ENCODE measurements around the gene ST6GALNAC3.

Gene ST6GALNAC3

GRCh38 chr1:76510672-76511557 is 436.4 kb downstream of the ST6GALNAC3 start:
- no peak for DNase-seq (ENCODE audit: low spot score)

GRCh38 chr1:76511558-76512179 is 437.1 kb downstream of the ST6GALNAC3 start:
- DNase-seq (ENCODE audit: low spot score), result no peak

- no peak for DNase-seq (ENCODE audit: low spot score)
Measured at GRCh38 chr1:76530953-76531352, 456.4 kb downstream of the ST6GALNAC3 start.

- no peak for DNase-seq (ENCODE audit: low spot score)
Measured at GRCh38 chr1:76541618-76542017, 467.1 kb downstream of the ST6GALNAC3 start.

- no peak for DNase-seq (ENCODE audit: low spot score)
Measured at GRCh38 chr1:76542359-76542758, 467.8 kb downstream of the ST6GALNAC3 start.

GRCh38 chr1:76543495-76543894 is 468.9 kb downstream of the ST6GALNAC3 start:
- DNase-seq (ENCODE audit: low spot score), result no peak

GRCh38 chr1:76546354-76546933 is 471.9 kb downstream of the ST6GALNAC3 start:
- DNase-seq (ENCODE audit: low spot score), result no peak

- DNase-seq (ENCODE audit: low spot score), result no peak
Measured at GRCh38 chr1:76547916-76548315, 473.4 kb downstream of the ST6GALNAC3 start.

- no peak for DNase-seq (ENCODE audit: low spot score)
Measured at GRCh38 chr1:76548513-76549100, 474.1 kb downstream of the ST6GALNAC3 start.

- no peak for DNase-seq (ENCODE audit: low spot score)
Measured at GRCh38 chr1:76554283-76554682, 479.7 kb downstream of the ST6GALNAC3 start.

- DNase-seq (ENCODE audit: low spot score), result no peak
Measured at GRCh38 chr1:76562292-76562691, 487.7 kb downstream of the ST6GALNAC3 start.

- no peak for DNase-seq (ENCODE audit: low spot score)
Measured at GRCh38 chr1:76568573-76569238, 494.2 kb downstream of the ST6GALNAC3 start.

GRCh38 chr1:76571248-76571647 is 496.7 kb downstream of the ST6GALNAC3 start:
- no peak for DNase-seq (ENCODE audit: low spot score)

GRCh38 chr1:76572229-76572628 is 497.7 kb downstream of the ST6GALNAC3 start:
- DNase-seq (ENCODE audit: low spot score), result no peak

- DNase-seq (ENCODE audit: low spot score), result no peak
Measured at GRCh38 chr1:76576876-76577524, 502.5 kb downstream of the ST6GALNAC3 start.

GRCh38 chr1:76577525-76578185 is 503.1 kb downstream of the ST6GALNAC3 start:
- DNase-seq (ENCODE audit: low spot score), result no peak

GRCh38 chr1:76580206-76580605 is 505.7 kb downstream of the ST6GALNAC3 start:
- no peak for DNase-seq (ENCODE audit: low spot score)

- DNase-seq (ENCODE audit: low spot score), result no peak
Measured at GRCh38 chr1:76581712-76582111, 507.2 kb downstream of the ST6GALNAC3 start.

GRCh38 chr1:76583235-76583868 is 508.8 kb downstream of the ST6GALNAC3 start:
- DNase-seq (ENCODE audit: low spot score), result no peak

- no peak for DNase-seq (ENCODE audit: low spot score)
Measured at GRCh38 chr1:76583875-76584477, 509.4 kb downstream of the ST6GALNAC3 start.
